K562 (cell line): ENCODE results near the gene ALS2. TPM values are rescaled to one million over a fixed set of nuclear protein-coding genes. Genes with fewer than 3 reads are reported as not detected.

Source experiments
- EHMT2 ChIP-seq: fragments of 450-650 bp; IDR thresholded peaks from 2 replicates; pipeline ENCODE4 v1.6.1; 2018; ENCODE audit warnings: antibody characterized with exemption
- HLTF ChIP-seq: fragments of 450-650 bp; IDR thresholded peaks from 2 replicates; pipeline ENCODE4 v1.6.1; 2016
- ZBTB49 ChIP-seq: sonication (generic); formaldehyde crosslinking; IDR thresholded peaks from 2 replicates; pipeline ENCODE4 v1.8.0; 2022; ENCODE audit warnings: missing genetic modification reagents, mild to moderate bottlenecking, borderline replicate concordance
- ZC3H11A ChIP-seq: IDR thresholded peaks from 2 replicates; pipeline ENCODE4 v1.6.1; 2012; ENCODE audit warnings: low read depth, low read length, improper control_type of control experiment
- polyA plus RNA-seq, 8 experiments: library from polyadenylated mRNA; depleted of rRNA in 4 of 8; stranded (reverse) in 5 of 8; unstranded in 3 of 8; fragments of >200 nt; fragmentation: Nextera tagmentation in 2 of 8; fragmentation: Illumina TruSeq in 1 of 8; extraction: Ambion mirVana in 2 of 8; extraction: Trizol in 1 of 8; gene quantifications; 2 replicates each; pipeline versions ENCODE4 v1.2.1 to v1.2.3, GENCODE V29; 2011 to 2014; ENCODE audit warnings: inconsistent platforms in 1 of 8, missing spikeins in 1 of 8
- total RNA-seq, 7 experiments: library from RNA; depleted of rRNA in 6 of 7; stranded (reverse); fragments of >200 nt in 6 of 7; fragmentation: Illumina TruSeq in 2 of 7; extraction: Trizol in 2 of 7; gene quantifications; 2 replicates each; pipeline versions ENCODE4 v1.2.1 to v1.2.3, GENCODE V29; 2011 to 2021; ENCODE audit warnings: low replicate concordance in 1 of 7
- TF ChIP-seq, protein P1 (sequence below): fragments of 250-450 bp; sonication (Bioruptor Pico); IDR thresholded peaks from 2 replicates; pipeline ENCODE4 v1.5.0; 2020; ENCODE audit warnings: mild to moderate bottlenecking
- TF ChIP-seq, protein P2 (sequence below): fragments of 450-650 bp; IDR thresholded peaks from 2 replicates; pipeline ENCODE4 v1.6.1; 2017; ENCODE audit warnings: antibody characterized with exemption, mild to moderate bottlenecking

The ALS2 gene
- total and polyA plus RNA-seq, 9 of the 15 experiments (the other 6 are each of a cell fraction or from before 2014, with no cell fraction given): 5.2 to 17.7 (median 11.6) TPM

GRCh38 chr2:201758234-201758633, 22.5 kb downstream of the ALS2 start (continued):
- TF ChIP-seq, protein P1, sequence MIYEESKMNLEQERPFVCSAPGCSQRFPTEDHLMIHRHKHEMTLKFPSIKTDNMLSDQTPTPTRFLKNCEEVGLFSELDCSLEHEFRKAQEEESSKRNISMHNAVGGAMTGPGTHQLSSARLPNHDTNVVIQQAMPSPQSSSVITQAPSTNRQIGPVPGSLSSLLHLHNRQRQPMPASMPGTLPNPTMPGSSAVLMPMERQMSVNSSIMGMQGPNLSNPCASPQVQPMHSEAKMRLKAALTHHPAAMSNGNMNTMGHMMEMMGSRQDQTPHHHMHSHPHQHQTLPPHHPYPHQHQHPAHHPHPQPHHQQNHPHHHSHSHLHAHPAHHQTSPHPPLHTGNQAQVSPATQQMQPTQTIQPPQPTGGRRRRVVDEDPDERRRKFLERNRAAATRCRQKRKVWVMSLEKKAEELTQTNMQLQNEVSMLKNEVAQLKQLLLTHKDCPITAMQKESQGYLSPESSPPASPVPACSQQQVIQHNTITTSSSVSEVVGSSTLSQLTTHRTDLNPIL (CRISPR knock-in tag): no peak
- TF ChIP-seq ZBTB49 (CRISPR knock-in tag) (no peak), HLTF (no peak), EHMT2 (no peak), ZC3H11A (no peak)
- TF ChIP-seq, protein P2, sequence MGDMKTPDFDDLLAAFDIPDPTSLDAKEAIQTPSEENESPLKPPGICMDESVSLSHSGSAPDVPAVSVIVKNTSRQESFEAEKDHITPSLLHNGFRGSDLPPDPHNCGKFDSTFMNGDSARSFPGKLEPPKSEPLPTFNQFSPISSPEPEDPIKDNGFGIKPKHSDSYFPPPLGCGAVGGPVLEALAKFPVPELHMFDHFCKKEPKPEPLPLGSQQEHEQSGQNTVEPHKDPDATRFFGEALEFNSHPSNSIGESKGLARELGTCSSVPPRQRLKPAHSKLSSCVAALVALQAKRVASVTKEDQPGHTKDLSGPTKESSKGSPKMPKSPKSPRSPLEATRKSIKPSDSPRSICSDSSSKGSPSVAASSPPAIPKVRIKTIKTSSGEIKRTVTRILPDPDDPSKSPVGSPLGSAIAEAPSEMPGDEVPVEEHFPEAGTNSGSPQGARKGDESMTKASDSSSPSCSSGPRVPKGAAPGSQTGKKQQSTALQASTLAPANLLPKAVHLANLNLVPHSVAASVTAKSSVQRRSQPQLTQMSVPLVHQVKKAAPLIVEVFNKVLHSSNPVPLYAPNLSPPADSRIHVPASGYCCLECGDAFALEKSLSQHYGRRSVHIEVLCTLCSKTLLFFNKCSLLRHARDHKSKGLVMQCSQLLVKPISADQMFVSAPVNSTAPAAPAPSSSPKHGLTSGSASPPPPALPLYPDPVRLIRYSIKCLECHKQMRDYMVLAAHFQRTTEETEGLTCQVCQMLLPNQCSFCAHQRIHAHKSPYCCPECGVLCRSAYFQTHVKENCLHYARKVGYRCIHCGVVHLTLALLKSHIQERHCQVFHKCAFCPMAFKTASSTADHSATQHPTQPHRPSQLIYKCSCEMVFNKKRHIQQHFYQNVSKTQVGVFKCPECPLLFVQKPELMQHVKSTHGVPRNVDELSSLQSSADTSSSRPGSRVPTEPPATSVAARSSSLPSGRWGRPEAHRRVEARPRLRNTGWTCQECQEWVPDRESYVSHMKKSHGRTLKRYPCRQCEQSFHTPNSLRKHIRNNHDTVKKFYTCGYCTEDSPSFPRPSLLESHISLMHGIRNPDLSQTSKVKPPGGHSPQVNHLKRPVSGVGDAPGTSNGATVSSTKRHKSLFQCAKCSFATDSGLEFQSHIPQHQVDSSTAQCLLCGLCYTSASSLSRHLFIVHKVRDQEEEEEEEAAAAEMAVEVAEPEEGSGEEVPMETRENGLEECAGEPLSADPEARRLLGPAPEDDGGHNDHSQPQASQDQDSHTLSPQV: no peak
